Measurements from ENCODE around the gene EML4.

The EML4 gene

DNA sequence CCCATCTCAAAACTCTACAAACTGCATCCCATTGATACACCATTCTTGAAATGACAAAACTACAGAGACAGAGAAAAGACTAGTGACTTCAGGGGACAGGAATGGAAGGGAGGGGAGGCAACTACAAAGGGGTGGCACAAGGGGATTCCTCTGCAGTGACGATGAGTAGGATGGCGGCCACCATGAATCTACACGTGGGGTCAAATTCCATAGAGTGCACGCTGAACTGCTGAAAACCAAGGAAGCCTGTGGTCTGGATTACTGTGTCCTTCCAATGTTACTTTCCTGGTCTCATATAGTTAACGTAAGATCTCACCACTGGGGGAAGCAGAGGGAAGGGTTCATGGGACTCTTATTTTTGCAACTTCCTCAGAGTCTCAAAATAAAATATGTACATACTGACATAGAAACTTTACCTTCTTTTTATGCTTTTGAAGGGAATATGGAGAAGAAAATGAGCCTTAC lies 168.2 kb downstream of the EML4 start:
- Histone ChIP-seq H3K4me3 (no peak overlapping the region), H3K36me3 (peaks cover 12 to 68% (median 31%) of the 10 kb centered on the region in 3 donors), H3K4me1 (peaks cover 0 to 20% (median 11%) of the 10 kb centered on the region in 4 donors), H3K27ac (no peak overlapping the region), H3K27me3 (no peaks in the 10 kb centered on the region), H3K9me3 (no peaks in the 10 kb centered on the region)
- intact Hi-C loops (cut with DNase I; ENCODE audit: low total_unique reads): no loop called here
- TF ChIP-seq, protein P1, sequence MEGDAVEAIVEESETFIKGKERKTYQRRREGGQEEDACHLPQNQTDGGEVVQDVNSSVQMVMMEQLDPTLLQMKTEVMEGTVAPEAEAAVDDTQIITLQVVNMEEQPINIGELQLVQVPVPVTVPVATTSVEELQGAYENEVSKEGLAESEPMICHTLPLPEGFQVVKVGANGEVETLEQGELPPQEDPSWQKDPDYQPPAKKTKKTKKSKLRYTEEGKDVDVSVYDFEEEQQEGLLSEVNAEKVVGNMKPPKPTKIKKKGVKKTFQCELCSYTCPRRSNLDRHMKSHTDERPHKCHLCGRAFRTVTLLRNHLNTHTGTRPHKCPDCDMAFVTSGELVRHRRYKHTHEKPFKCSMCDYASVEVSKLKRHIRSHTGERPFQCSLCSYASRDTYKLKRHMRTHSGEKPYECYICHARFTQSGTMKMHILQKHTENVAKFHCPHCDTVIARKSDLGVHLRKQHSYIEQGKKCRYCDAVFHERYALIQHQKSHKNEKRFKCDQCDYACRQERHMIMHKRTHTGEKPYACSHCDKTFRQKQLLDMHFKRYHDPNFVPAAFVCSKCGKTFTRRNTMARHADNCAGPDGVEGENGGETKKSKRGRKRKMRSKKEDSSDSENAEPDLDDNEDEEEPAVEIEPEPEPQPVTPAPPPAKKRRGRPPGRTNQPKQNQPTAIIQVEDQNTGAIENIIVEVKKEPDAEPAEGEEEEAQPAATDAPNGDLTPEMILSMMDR (IDR thresholded peaks at IDR 0.05): no peak
- no peak for DNase-seq

DNA sequence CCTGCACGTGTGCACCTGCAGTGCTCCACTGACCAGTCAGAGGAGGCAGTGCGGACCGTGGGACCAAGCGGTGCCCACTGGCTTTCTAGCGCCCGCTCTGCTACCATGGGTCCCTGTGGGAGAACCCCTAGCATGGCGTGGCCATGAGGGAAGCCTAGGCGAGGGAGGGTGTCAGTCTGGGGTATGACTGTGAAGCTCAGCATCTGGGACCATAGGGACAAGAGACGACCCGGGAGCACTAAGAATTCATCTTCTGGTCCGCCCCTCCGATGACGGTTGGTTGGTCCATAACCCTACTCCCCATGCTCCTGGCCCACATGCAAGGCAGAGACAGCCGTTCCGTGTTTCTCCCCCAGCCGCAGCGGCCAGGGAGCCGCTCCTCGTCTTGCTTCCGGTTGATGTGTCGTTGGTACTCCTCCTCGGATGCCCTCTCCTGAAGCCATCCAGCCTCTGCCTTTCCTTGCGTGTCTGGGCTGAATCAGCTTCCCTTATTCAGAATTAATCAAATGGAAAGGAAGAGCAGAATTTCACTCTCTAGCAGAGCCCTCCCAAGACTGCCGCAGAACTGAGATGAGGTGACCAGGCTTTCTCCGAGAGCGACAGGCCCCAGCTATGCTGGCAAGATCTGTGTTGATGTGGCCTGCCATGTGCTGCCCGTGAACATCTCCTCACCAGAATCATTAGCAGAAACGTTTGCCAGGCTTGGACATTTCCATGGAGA lies 168.9 kb downstream of the EML4 start:
- Histone ChIP-seq H3K27ac (no peak overlapping the region), H3K4me3 (no peak overlapping the region), H3K27me3 (no peaks in the 10 kb centered on the region), H3K9me3 (no peaks in the 10 kb centered on the region), H3K4me1 (peaks cover 0 to 26% (median 17%) of the 10 kb centered on the region in 4 donors), H3K36me3 (peaks cover 8 to 62% (median 26%) of the 10 kb centered on the region in 3 donors)
- intact Hi-C loops (cut with DNase I; ENCODE audit: low total_unique reads): no loop called here
- DNase-seq: no peak
- TF ChIP-seq, protein P1 (IDR thresholded peaks at IDR 0.05): no peak

DNA sequence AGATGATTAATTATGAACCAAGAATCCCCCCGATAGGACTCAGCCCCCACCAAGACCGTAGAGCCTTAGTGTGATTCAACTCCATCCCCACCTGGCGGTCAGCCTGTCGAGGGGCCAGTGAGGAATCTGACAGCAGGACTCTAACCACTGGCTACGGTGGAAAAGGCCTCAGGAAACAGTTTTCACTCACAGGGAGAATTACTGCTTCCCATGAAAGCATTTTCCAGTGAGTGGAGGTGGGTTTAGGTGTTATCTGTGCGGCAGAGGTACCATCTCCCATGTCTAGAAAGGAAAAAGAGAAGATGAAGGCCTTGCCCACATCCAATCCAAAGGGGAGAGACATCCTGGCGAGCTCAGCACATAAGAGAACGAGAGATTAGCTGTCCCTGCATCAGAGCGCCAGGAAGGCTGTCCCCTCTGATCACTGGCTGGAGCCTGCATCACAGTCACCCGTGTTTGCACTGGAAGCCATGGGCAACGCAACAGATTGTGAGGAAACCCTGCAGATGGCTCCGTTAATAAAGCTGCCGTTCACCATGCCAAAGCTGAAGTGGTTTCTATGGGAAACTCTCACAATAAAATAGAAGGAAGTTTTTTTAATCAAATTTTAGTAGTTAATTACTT lies 169.5 kb downstream of the EML4 start:
- TF ChIP-seq, protein P1 (IDR thresholded peaks at IDR 0.05): no peak
- no peaks in the 10 kb centered on the region for H3K27me3 ChIP-seq
- peaks cover 1 to 55% (median 19%) of the 10 kb centered on the region in 3 donors for H3K36me3 ChIP-seq
- intact Hi-C loops (cut with DNase I; ENCODE audit: low total_unique reads): no loop called here
- no peaks in the 10 kb centered on the region for H3K9me3 ChIP-seq
- H3K4me3 ChIP-seq: no peak overlapping the region
- no peak overlapping the region for H3K27ac ChIP-seq
- DNase-seq: no peak
- peaks cover 0 to 31% (median 21%) of the 10 kb centered on the region in 4 donors for H3K4me1 ChIP-seq

DNA sequence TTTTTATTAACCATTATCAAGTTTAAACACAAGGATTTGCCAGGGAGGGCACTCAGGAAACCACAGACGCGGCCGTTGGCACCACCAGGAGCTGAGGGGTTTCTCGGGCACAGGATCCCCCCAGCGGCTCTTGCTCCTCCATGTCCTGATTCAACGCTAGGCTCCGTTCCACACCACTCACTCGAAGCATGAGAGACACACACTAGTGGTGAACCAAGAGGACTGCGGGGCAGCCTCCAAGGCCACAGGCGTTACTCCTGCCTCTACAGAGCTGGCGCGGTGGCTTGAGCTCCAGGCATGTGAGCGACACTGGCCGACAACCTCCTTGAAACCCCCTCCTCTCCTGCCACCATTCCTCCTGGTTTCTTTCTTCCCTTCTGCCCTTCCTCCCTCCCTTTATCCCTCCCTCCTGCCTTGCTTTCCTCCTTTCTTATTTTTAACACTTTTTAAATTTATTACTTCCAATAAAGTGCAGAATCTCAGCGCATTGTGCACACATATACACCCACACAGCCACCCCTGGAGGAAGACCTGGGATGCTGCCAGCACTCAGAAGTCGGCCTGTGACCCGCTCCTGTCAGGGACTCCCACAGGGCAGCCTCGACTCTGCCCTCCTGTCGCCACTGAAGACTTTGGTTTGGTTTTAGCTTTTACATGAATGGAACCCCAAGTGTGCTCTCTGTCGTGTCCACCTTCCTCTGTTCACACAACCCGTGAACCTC lies 170.2 kb downstream of the EML4 start:
- TF ChIP-seq, protein P1 (IDR thresholded peaks at IDR 0.05): no peak
- intact Hi-C loops (cut with DNase I; ENCODE audit: low total_unique reads): no loop called here
- no peaks in the 10 kb centered on the region for H3K27me3 ChIP-seq

DNA sequence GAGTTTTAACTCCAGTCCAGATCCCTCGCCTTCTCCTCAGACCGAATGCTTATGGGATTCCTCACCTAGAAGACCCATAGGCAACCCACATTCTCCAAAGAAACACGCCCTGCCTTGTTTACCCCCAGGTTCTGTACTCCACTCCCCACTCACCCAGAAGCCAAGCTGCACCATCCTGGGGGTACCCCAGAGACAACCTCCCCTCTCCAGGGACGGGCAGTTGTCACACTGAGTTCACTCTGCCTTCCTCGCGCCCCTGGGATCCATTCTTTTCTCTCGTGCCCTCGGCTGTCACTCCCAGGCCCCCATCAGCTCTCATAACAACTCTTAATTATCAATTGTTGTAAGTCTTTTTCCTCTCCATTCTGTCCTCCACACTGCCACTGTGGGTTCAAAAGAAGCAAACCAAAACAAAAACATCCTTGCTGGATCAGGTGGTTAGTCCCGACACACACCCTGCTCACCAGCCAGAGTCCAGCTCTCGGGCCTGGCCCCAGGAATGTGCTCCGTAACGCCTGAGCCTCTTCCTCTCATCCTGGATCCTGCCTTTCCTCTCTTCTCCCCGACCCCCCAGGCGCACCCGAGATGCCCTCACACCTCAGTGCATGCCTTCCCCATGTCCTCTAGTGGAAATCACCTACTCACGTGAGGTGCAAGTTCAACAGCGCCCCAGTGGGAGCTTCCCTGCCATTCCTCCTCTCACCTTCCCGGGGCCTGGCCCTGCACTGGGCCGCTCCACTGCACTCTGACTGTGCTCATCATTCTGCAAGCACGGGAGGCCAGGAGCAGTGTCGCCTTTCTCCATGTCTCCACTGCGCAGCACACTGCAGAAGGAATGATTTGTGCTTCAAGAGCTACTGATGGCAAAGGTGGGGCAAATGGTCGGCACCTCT lies 171.1 kb downstream of the EML4 start:
- Histone ChIP-seq H3K36me3 (peaks cover 0 to 45% (median 24%) of the 10 kb centered on the region in 3 donors), H3K9me3 (no peaks in the 10 kb centered on the region), H3K27ac (no peak overlapping the region), H3K4me1 (peaks cover 0 to 31% (median 21%) of the 10 kb centered on the region in 4 donors), H3K4me3 (no peak overlapping the region), H3K27me3 (no peaks in the 10 kb centered on the region)
- no peak for DNase-seq
- intact Hi-C loops (cut with DNase I; ENCODE audit: low total_unique reads): no loop called here
- TF ChIP-seq, protein P1 (IDR thresholded peaks at IDR 0.05): no peak

More for the DNA sequence above, 170.2 kb downstream of the EML4 start:
- H3K9me3 ChIP-seq: no peaks in the 10 kb centered on the region
- peaks cover 0 to 49% (median 15%) of the 10 kb centered on the region in 3 donors for H3K36me3 ChIP-seq
- no peak overlapping the region for H3K27ac ChIP-seq
- H3K4me1 ChIP-seq: peaks cover 0 to 31% (median 21%) of the 10 kb centered on the region in 4 donors
- no peak overlapping the region for H3K4me3 ChIP-seq
- DNase-seq: no peak
